HG03135 (cell line): Measurements from ENCODE around the gene GALK1.
A peak's percentile ranks its signal among the peaks of the same experiment; 100 is the strongest.
"Not testable (repeated sequence)": the region's sequence is repeated elsewhere in the genome, so short reads cannot be mapped to it uniquely, and the experiment has no call there.

Source experiments
- ATAC-seq: cut with Tn5 transposase; IDR thresholded peaks from one replicate; pipeline ENCODE4 v1.9.1; 2021; ENCODE audit warnings: mild to moderate bottlenecking, moderate library complexity; ENCODE audit not compliant: unreplicated experiment

Gene GALK1

GRCh38 chr17:75784473-75785015, 19.6 kb upstream of the GALK1 start, which contains the start of gene UNK:
Gene UNK (plus strand): TSS chr17:75784806. CDS start chr17:75784881, 75 bp downstream.
- ATAC-seq: peak; percentile 59

- ATAC-seq: no peak
These were observed 18.9 kb upstream of the GALK1 start for GRCh38 chr17:75783803-75784472.

GRCh38 chr17:75783069-75783783, 18.2 kb upstream of the GALK1 start:
- ATAC-seq: no peak

GRCh38 chr17:75779987-75780889, 15.2 kb upstream of the GALK1 start:
- no peak for ATAC-seq

GRCh38 chr17:75779250-75779986, 14.4 kb upstream of the GALK1 start:
- ATAC-seq: peak; percentile 61

- peak; percentile 8 for ATAC-seq
These were observed 13.9 kb upstream of the GALK1 start for GRCh38 chr17:75778861-75779249.

- not testable (repeated sequence) for ATAC-seq
These were observed 13.3 kb upstream of the GALK1 start for GRCh38 chr17:75778066-75778860.

- no peak for ATAC-seq
These were observed 12.4 kb upstream of the GALK1 start for GRCh38 chr17:75777296-75777922.

GRCh38 chr17:75776386-75777295, 11.6 kb upstream of the GALK1 start:
- ATAC-seq: no peak

GRCh38 chr17:75774991-75775668, 10.1 kb upstream of the GALK1 start:
- no peak for ATAC-seq

GRCh38 chr17:75774471-75774990, 9.5 kb upstream of the GALK1 start:
- no peak for ATAC-seq

GRCh38 chr17:75773808-75774470, 8.9 kb upstream of the GALK1 start:
- no peak for ATAC-seq

- ATAC-seq: no peak
These were observed 8.3 kb upstream of the GALK1 start for GRCh38 chr17:75773121-75773807.

- ATAC-seq: no peak
These were observed 6.6 kb upstream of the GALK1 start for GRCh38 chr17:75771334-75772281.

GRCh38 chr17:75769536-75769935, 4.5 kb upstream of the GALK1 start:
- ATAC-seq: no peak
